K562 (cell line): ENCODE measurements around the gene PRR35. TPM values are rescaled to one million over a fixed set of nuclear protein-coding genes. Genes with fewer than 3 reads are reported as not detected.

Experiments
- ATAC-seq: fragments of 200-7000 bp; cut with Tn5 transposase; 3 replicates; pipeline ENCODE4 v1.9.1; 2020; ENCODE audit warnings: moderate library complexity
- Bru-seq: library from RNA; stranded (reverse); fragments of 400-500 nt; gene quantifications from one replicate; lab custom pipeline; 2021; lab: Mats Ljungman, UMichigan
- BruChase-seq, 2 experiments: library from RNA; stranded (reverse); fragments of 400-500 nt; gene quantifications; one replicate each; lab custom pipeline; 2021; lab: Mats Ljungman, UMichigan
- BruUV-seq: library from RNA; stranded (reverse); fragments of 400-500 nt; replicated peaks from 2 replicates; lab custom pipeline; 2021; lab: Mats Ljungman, UMichigan
- CTCF ChIA-PET: fragments of 300-600 bp; formaldehyde crosslinking; extraction: SDS; loops from one replicate; lab custom pipeline; 2021; ENCODE audit warnings: low intra/inter-chr PET ratio; lab: Yijun Ruan, JAX
- POLR2A ChIA-PET: fragments of 300-600, 350-650 bp; sonication (Branson Sonifier 250); formaldehyde crosslinking; extraction: SDS; loops from one replicate; lab custom pipeline; 2021; ENCODE audit warnings: antibody characterized with exemption, inconsistent platforms; lab: Yijun Ruan, JAX
- DNase-seq, 4 experiments: peaks; one replicate each; pipeline versions ENCODE4 v3.0.0 to v3.0.0-alpha.2; 2011 to 2018; ENCODE audit warnings: low spot score in 3 of 4, mixed read lengths in 3 of 4; ENCODE audit errors: extremely low read depth in 1 of 4
- FAIRE-seq: peaks from 2 replicates; lab custom pipeline; 2011; peaks lifted over from hg19 to GRCh38; lab: Jason Lieb, UNC
- H2AFZ ChIP-seq: 2 replicates; pipeline ENCODE4 v1.6.0; 2011; ENCODE audit warnings: low read depth, low read length, control low read depth, inconsistent platforms
- H3K27ac ChIP-seq: fragments of 200-600 bp; 3 replicates; pipeline ENCODE4 v1.8.0; 2011; ENCODE audit warnings: low read depth, mild to moderate bottlenecking, control low read depth, inconsistent platforms, low read length, moderate library complexity, mixed read lengths; ENCODE audit errors: extremely low read depth
- H3K27me3 ChIP-seq, 2 experiments: fragments of 300-600 bp in 1 of 2; 2 replicates in 1 of 2; 3 replicates in 1 of 2; pipeline versions ENCODE4 v1.6.0 to v1.8.0; 2011; ENCODE audit warnings: inconsistent platforms in 2 of 2, low read length in 2 of 2, mild to moderate bottlenecking in 1 of 2, mixed read lengths in 1 of 2, moderate library complexity in 1 of 2; ENCODE audit not compliant: control insufficient read depth in 2 of 2, insufficient read depth in 2 of 2
- H3K36me3 ChIP-seq: fragments of 300-600 bp; 3 replicates; pipeline ENCODE4 v1.8.0; 2011; ENCODE audit warnings: mild to moderate bottlenecking, low read length, inconsistent platforms; ENCODE audit not compliant: control insufficient read depth, insufficient read depth
- H3K4me1 ChIP-seq, 2 experiments: fragments of 200-600 bp in 1 of 2; replicated peaks in 1 of 2; 2 replicates in 1 of 2; 3 replicates in 1 of 2; pipeline versions ENCODE4 v1.5.1 to v1.8.0; 2011; ENCODE audit warnings: inconsistent platforms in 2 of 2, low read length in 2 of 2, mild to moderate bottlenecking in 1 of 2, mixed read lengths in 1 of 2, moderate library complexity in 1 of 2; ENCODE audit not compliant: control insufficient read depth in 2 of 2, insufficient read depth in 2 of 2
- H3K4me2 ChIP-seq: 2 replicates; pipeline ENCODE4 v1.6.1; 2011; ENCODE audit warnings: low read length, control low read depth, inconsistent platforms, mixed read lengths; ENCODE audit not compliant: insufficient read depth
- H3K4me3 ChIP-seq: fragments of 200-600 bp; sonication (generic), shearing (Covaris generic); 2 replicates; pipeline ENCODE4 v1.5.1; 2016; ENCODE audit warnings: control low read depth, inconsistent platforms
- H3K79me2 ChIP-seq: fragments of 200-600 bp; 3 replicates; pipeline ENCODE4 v1.8.0; 2011; ENCODE audit warnings: low read length, inconsistent platforms; ENCODE audit not compliant: control insufficient read depth, insufficient read depth
- H3K9ac ChIP-seq, 2 experiments: 2 replicates each; pipeline versions ENCODE4 v1.6.0 to v1.6.1; 2011; ENCODE audit warnings: low read depth in 2 of 2, low read length in 2 of 2, control low read depth in 1 of 2, inconsistent platforms in 1 of 2, mild to moderate bottlenecking in 1 of 2, mixed read lengths in 1 of 2; ENCODE audit not compliant: insufficient read depth in 1 of 2
- H3K9me1 ChIP-seq: one replicate; pipeline ENCODE4 v1.6.0; 2011; ENCODE audit warnings: inconsistent platforms, mild to moderate bottlenecking, low read length, moderate library complexity; ENCODE audit not compliant: control insufficient read depth, insufficient read depth
- H3K9me3 ChIP-seq: replicated peaks from 2 replicates; pipeline ENCODE4 v1.5.1; 2011; ENCODE audit warnings: low read depth, low read length, inconsistent platforms; ENCODE audit not compliant: control insufficient read depth, insufficient read depth
- H4K20me1 ChIP-seq: replicated peaks from 2 replicates; pipeline ENCODE4 v1.6.1; 2011; ENCODE audit warnings: low read length, inconsistent platforms, mixed read lengths; ENCODE audit not compliant: control insufficient read depth, insufficient read depth
- CTBP1 ChIP-seq: fragments of 450-650 bp; IDR thresholded peaks from 2 replicates; pipeline ENCODE4 v1.6.1; 2016; ENCODE audit warnings: borderline replicate concordance
- CXXC5 ChIP-seq: fragments of 250-450 bp; sonication (Bioruptor Pico); IDR thresholded peaks from 2 replicates; pipeline ENCODE4 v1.8.0; 2022; ENCODE audit warnings: inconsistent platforms, mild to moderate bottlenecking, moderate library complexity
- L3MBTL2 ChIP-seq: fragments of 450-650 bp; IDR thresholded peaks from 2 replicates; pipeline ENCODE4 v1.6.1; 2016; ENCODE audit warnings: mild to moderate bottlenecking, moderate library complexity
- MYBL2 ChIP-seq, 2 experiments: fragments of 450-650 bp in 1 of 2; sonication (generic) in 1 of 2; formaldehyde crosslinking in 1 of 2; IDR thresholded peaks; 2 replicates each; pipeline versions ENCODE4 v1.6.1 to v1.8.1; 2017 to 2022; ENCODE audit warnings: borderline replicate concordance in 1 of 2, inconsistent platforms in 1 of 2, low read depth in 1 of 2, mild to moderate bottlenecking in 1 of 2, missing genetic modification reagents in 1 of 2, moderate library complexity in 1 of 2
- SMARCA4 ChIP-seq: fragments of 450-650 bp; IDR thresholded peaks from 2 replicates; pipeline ENCODE4 v1.6.1; 2016
- SP2 ChIP-seq: IDR thresholded peaks from 2 replicates; pipeline ENCODE4 v1.6.1; 2011; ENCODE audit warnings: mild to moderate bottlenecking, low read depth, low read length, moderate library complexity; ENCODE audit not compliant: poor library complexity, severe bottlenecking; ENCODE audit errors: extremely low read depth
- ZBTB7A ChIP-seq: IDR thresholded peaks from 2 replicates; pipeline ENCODE4 v1.6.1; 2011; ENCODE audit warnings: low read depth, mild to moderate bottlenecking, low read length, moderate library complexity, borderline replicate concordance; ENCODE audit not compliant: control insufficient read depth
- ZNF23 ChIP-seq: fragments of 250-450 bp; sonication (Bioruptor Pico); IDR thresholded peaks from 2 replicates; pipeline ENCODE4 v1.4.0; 2020; ENCODE audit warnings: mild to moderate bottlenecking
- WGBS: fragments of 100-300 bp; shearing (Covaris generic); methylation state at CpG from one replicate; pipeline ENCODE4 v1.1.6; 2016; ENCODE audit warnings: low coverage, mixed read lengths; ENCODE audit not compliant: insufficient coverage; ENCODE audit errors: missing lambda C conversion rate; 5-methylcytosine and 5-hydroxymethylcytosine counted together
- in situ Hi-C: fragments of 300-500 bp; cut with MboI; formaldehyde crosslinking; loops from 4 replicates; pipeline ENCODE4 v1.15.0; 2018; ENCODE audit warnings: inconsistent platforms, mixed read lengths
- intact Hi-C: fragments of 100-400 bp; cut with micrococcal nuclease; formaldehyde crosslinking; loops from 2 replicates; pipeline ENCODE4 v1.14.2; 2022
- long read RNA-seq, 3 experiments: library from polyadenylated mRNA in 2 of 3; library from RNA in 1 of 3; unstranded in 2 of 3; stranded (forward) in 1 of 3; transcript quantifications; one replicate each; pipeline ENCODE4 v2.0.0, GENCODE V29; 2019 to 2022
- polyA minus RNA-seq, 3 experiments: library from RNA; depleted of rRNA, polyadenylated mRNA; stranded (reverse); fragments of >200 nt; gene quantifications; 2 replicates each; pipeline ENCODE4 v1.2.3, GENCODE V29; 2011
- polyA plus RNA-seq, 8 experiments: library from polyadenylated mRNA; depleted of rRNA in 4 of 8; stranded (reverse) in 5 of 8; unstranded in 3 of 8; fragments of >200 nt; fragmentation: Nextera tagmentation in 2 of 8; fragmentation: Illumina TruSeq in 1 of 8; extraction: Ambion mirVana in 2 of 8; extraction: Trizol in 1 of 8; gene quantifications; 2 replicates each; pipeline versions ENCODE4 v1.2.1 to v1.2.3, GENCODE V29; 2011 to 2014; ENCODE audit warnings: inconsistent platforms in 1 of 8, missing spikeins in 1 of 8
- total RNA-seq, 7 experiments: library from RNA; depleted of rRNA in 6 of 7; stranded (reverse); fragments of >200 nt in 6 of 7; fragmentation: Illumina TruSeq in 2 of 7; extraction: Trizol in 2 of 7; gene quantifications; 2 replicates each; pipeline versions ENCODE4 v1.2.1 to v1.2.3, GENCODE V29; 2011 to 2021; ENCODE audit warnings: low replicate concordance in 1 of 7
- TF ChIP-seq, protein P1 (sequence below): fragments of 450-650 bp; IDR thresholded peaks from 2 replicates; pipeline ENCODE4 v1.6.1; 2018; ENCODE audit warnings: mild to moderate bottlenecking, low read depth; ENCODE audit not compliant: partially characterized antibody
- TF ChIP-seq, protein P2 (sequence below), 2 experiments: IDR thresholded peaks in 1 of 2; conservative IDR thresholded peaks in 1 of 2; 2 replicates each; pipeline ENCODE4 v1.6.1; 2016; ENCODE audit warnings: low read depth in 2 of 2, mild to moderate bottlenecking in 1 of 2, missing compliant biosample characterization in 1 of 2, missing genetic modification characterization in 1 of 2, moderate library complexity in 1 of 2

Gene PRR35
- 0.18 and 0.79 TPM in 2 replicates for total RNA-seq (2011; cell fraction: chromatin; rRNA removed; ENCODE audit: low replicate concordance)
- 0.66 and 1.3 TPM in 2 replicates for total RNA-seq (2011; cell fraction: nucleolus; rRNA removed)
- total RNA-seq (2011; cell fraction: nucleoplasm; rRNA removed), result 0.29 and 0.53 TPM in 2 replicates
- 0.41 and 0.45 TPM in 2 replicates for total RNA-seq (2014; rRNA removed)
- total RNA-seq (2014; rRNA removed; fragmentation: Illumina TruSeq; extraction: Trizol), result not detected in 2 replicates
- 0.08 TPM in 1 of 2 replicates, not detected in the other for total RNA-seq (2015; rRNA removed; fragmentation: Illumina TruSeq; extraction: Trizol)
- 0.18 and 0.42 TPM in 2 replicates for total RNA-seq (2021)
- polyA plus RNA-seq (2011; rRNA removed), result 0.09 and 0.17 TPM in 2 replicates
- polyA plus RNA-seq (2011; cell fraction: cytosol; rRNA removed), result 0.07 and 1.2 TPM in 2 replicates
- 0.20 and 2.2 TPM in 2 replicates for polyA plus RNA-seq (2011; cell fraction: nucleus; rRNA removed)
- polyA plus RNA-seq (2012), result 0.09 and 0.14 TPM in 2 replicates
- polyA plus RNA-seq (2014; fragmentation: Illumina TruSeq; extraction: Trizol), result 0.07 TPM in 1 of 2 replicates, not detected in the other
- polyA plus RNA-seq (2014; fragmentation: Nextera tagmentation; extraction: Ambion mirVana), result not detected
- polyA plus RNA-seq (2014; rRNA removed), result 0.15 and 0.24 TPM in 2 replicates
- polyA minus RNA-seq (2011; rRNA and poly(A)+ RNA removed), result not detected in 2 replicates
- not detected in 2 replicates for polyA minus RNA-seq (2011; cell fraction: cytosol; rRNA and poly(A)+ RNA removed)
- polyA minus RNA-seq (2011; cell fraction: nucleus; rRNA and poly(A)+ RNA removed), result 0.27 TPM in 1 of 2 replicates, not detected in the other
- percentile 24 among the genes with signal in this experiment for Bru-seq, nascent RNA
- BruChase-seq, experiment 1, labeled RNA remaining after a 2-hour chase, result percentile 13 among the genes with signal in this experiment
- BruChase-seq, experiment 2, labeled RNA remaining after a 6-hour chase, result percentile 19 among the genes with signal in this experiment
- long read RNA-seq, experiment 1, partial matches to known transcripts, result 1 of 2 reads
- long read RNA-seq, experiment 1, other reads (novel, unspliced or antisense), result 0 of 2 reads
- long read RNA-seq, experiment 2, partial matches to known transcripts, result 0 of 1 reads
- long read RNA-seq, experiment 2, other reads (novel, unspliced or antisense), result 0 of 1 reads
- long read RNA-seq, experiment 3, result 0 reads

DNA sequence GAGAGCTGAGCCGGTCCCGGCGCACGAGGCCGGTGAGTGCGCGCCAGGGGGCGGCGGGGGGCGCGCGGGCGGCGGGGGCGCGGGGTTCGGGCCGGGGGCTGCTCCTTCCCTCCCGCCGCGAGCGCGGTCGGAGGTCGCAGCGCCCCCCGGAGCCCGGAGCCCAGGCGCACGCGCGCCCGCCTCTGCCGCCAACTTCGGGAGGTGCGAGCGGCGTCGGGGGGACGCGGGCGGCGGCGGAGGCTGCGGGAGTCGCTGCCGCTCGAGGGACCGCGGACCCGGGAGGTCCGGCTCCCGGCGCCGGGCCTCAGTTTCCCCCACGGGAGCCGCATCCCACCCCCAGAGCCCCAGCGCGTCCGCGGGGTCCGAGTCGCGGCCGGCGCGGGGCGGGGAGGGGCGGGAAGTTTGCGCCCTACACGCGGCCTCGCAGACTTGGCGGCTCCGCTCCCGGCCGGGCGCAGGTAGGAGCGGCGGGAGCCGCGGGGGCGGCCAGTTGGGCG, at the start of gene PRR35:
PRR35 (plus strand) TSS at position 191 of the 497 bp plus-strand sequence. CDS start 2,901 bp downstream, outside the sequence.
- peaks cover 2 to 95% of the 10 kb centered on the region in 2 experiments; a peak in 3 of 5 replicates for H3K4me1 ChIP-seq
- no peak within 1 kb of the TSS for H2AFZ ChIP-seq
- H3K27me3 ChIP-seq, result peaks cover 3 to 17% of the 10 kb centered on the region in 2 experiments; a peak in 4 of 5 replicates
- no peak within 1 kb of the TSS for H3K4me3 ChIP-seq
- H3K9me3 ChIP-seq, result no peaks in the 10 kb centered on the region
- peak in 3 of 4 experiments; percentile 43 to 48 (median 45) for DNase-seq
- no peak within 1 kb of the TSS for H3K4me2 ChIP-seq
- intact Hi-C loops, result no loop called here
- no peaks in the 10 kb centered on the region for H4K20me1 ChIP-seq
- BruUV-seq, result no TSS peak
- CTCF ChIA-PET, result no interaction called here
- in situ Hi-C loops, result no loop called here
- no peak within 1 kb of the TSS for H3K27ac ChIP-seq
- H3K9ac ChIP-seq, result peak within 1 kb of the TSS in 1 of 2 experiments; percentile 74; a peak in 2 of 4 replicates
- ATAC-seq, result no peak
- H3K9me1 ChIP-seq, result no peaks in the 10 kb centered on the region
- H3K36me3 ChIP-seq, result no peaks in the 10 kb centered on the region
- no peak for FAIRE-seq
- POLR2A ChIA-PET, result interaction anchor here (0.6 kb wide), 1 partner anchor 9 kb away, joined by 3 read pairs; no protein-coding TSS in a partner anchor
- WGBS, result no CpG with 5 or more reads among the region's 84 CpGs
- H3K79me2 ChIP-seq, result no peaks in the 10 kb centered on the region
- no peak for TF ChIP-seq CTBP1
- TF ChIP-seq L3MBTL2, result peak; percentile 25; the same call in 1 of the 2 replicates
- no peak for TF ChIP-seq ZNF23 (CRISPR knock-in tag)
- TF ChIP-seq SMARCA4, result no peak
- peak; percentile 32; the same call in 1 of the 2 replicates for TF ChIP-seq CXXC5
- TF ChIP-seq MYBL2 (IDR thresholded peaks at IDR 0.05; ENCODE audit: low read depth), result no peak
- TF ChIP-seq MYBL2 (CRISPR knock-in tag; IDR thresholded peaks at IDR 0.05; ENCODE audit: borderline replicate concordance), result no peak
- no peak for TF ChIP-seq SP2
- TF ChIP-seq, protein P1, sequence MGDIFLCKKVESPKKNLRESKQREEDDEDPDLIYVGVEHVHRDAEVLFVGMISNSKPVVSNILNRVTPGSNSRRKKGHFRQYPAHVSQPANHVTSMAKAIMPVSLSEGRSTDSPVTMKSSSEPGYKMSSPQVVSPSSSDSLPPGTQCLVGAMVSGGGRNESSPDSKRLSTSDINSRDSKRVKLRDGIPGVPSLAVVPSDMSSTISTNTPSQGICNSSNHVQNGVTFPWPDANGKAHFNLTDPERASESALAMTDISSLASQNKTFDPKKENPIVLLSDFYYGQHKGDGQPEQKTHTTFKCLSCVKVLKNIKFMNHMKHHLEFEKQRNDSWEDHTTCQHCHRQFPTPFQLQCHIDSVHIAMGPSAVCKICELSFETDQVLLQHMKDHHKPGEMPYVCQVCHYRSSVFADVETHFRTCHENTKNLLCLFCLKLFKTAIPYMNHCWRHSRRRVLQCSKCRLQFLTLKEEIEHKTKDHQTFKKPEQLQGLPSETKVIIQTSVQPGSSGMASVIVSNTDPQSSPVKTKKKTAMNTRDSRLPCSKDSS, result no peak
- TF ChIP-seq, protein P2, sequence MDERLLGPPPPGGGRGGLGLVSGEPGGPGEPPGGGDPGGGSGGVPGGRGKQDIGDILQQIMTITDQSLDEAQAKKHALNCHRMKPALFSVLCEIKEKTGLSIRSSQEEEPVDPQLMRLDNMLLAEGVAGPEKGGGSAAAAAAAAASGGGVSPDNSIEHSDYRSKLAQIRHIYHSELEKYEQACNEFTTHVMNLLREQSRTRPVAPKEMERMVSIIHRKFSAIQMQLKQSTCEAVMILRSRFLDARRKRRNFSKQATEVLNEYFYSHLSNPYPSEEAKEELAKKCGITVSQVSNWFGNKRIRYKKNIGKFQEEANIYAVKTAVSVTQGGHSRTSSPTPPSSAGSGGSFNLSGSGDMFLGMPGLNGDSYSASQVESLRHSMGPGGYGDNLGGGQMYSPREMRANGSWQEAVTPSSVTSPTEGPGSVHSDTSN (CRISPR knock-in tag; IDR thresholded peaks at IDR 0.05; ENCODE audit: low read depth), result no peak
- TF ChIP-seq, protein P2 (tag; conservative IDR thresholded peaks at IDR 0.05; ENCODE audit: low read depth), result no peak
- TF ChIP-seq ZBTB7A, result peak; percentile 33; the same call in 1 of the 2 replicates
